H1 (cell line): ENCODE results near the gene SLC35G4. TPM values are rescaled to one million over a fixed set of nuclear protein-coding genes. Genes with fewer than 3 reads are reported as not detected.

ENCODE experiments used
- CTCF ChIA-PET: fragments of 300-600 bp; sonication (Branson Sonifier 250); formaldehyde crosslinking; loops from one replicate; lab custom pipeline; 2021; ENCODE audit not compliant: partially characterized antibody; lab: Charles Lee
- POLR2A ChIA-PET: fragments of 300-600 bp; sonication (Branson Sonifier 250); formaldehyde crosslinking; loops from one replicate; lab custom pipeline; 2021; ENCODE audit warnings: inconsistent platforms; ENCODE audit not compliant: partially characterized antibody; lab: Charles Lee
- DNase-seq, 2 experiments: peaks; one replicate each; pipeline versions ENCODE4 v3.0.0 to v3.0.0-alpha.2; 2010 to 2022; ENCODE audit warnings: low spot score in 2 of 2, low read depth in 1 of 2, mixed read lengths in 1 of 2
- FAIRE-seq: peaks from 2 replicates; lab custom pipeline; 2011; peaks lifted over from hg19 to GRCh38; lab: Jason Lieb, UNC
- H2AFZ ChIP-seq: 2 replicates; pipeline ENCODE4 v1.8.1; 2012; ENCODE audit warnings: low read length, inconsistent platforms
- H2AK5ac ChIP-seq: 2 replicates; pipeline ENCODE4 v1.6.1; 2013; ENCODE audit warnings: low read depth, low read length
- H2BK120ac ChIP-seq: replicated peaks from 2 replicates; pipeline ENCODE3; 2013; ENCODE audit warnings: low read depth, low read length, inconsistent platforms
- H2BK12ac ChIP-seq: 2 replicates; pipeline ENCODE4 v1.6.1; 2013; ENCODE audit warnings: low read depth, low read length
- H2BK15ac ChIP-seq: 2 replicates; pipeline ENCODE4 v1.6.1; 2013; ENCODE audit warnings: low read length
- H2BK20ac ChIP-seq: 2 replicates; pipeline ENCODE4 v1.6.1; 2013; ENCODE audit warnings: low read length
- H2BK5ac ChIP-seq: 2 replicates; pipeline ENCODE4 v1.6.1; 2013; ENCODE audit warnings: low read depth, low read length
- H3K14ac ChIP-seq: 2 replicates; pipeline ENCODE4 v1.6.1; 2013; ENCODE audit warnings: inconsistent platforms; ENCODE audit not compliant: insufficient read length
- H3K18ac ChIP-seq: 2 replicates; pipeline ENCODE4 v1.6.1; 2013; ENCODE audit warnings: low read length; ENCODE audit errors: extremely low read depth
- H3K23ac ChIP-seq: 2 replicates; pipeline ENCODE4 v1.6.1; 2013; ENCODE audit warnings: inconsistent platforms; ENCODE audit not compliant: insufficient read length
- H3K23me2 ChIP-seq: 2 replicates; pipeline ENCODE4 v1.6.1; 2013; ENCODE audit warnings: low read depth, low read length
- H3K27ac ChIP-seq: 2 replicates; pipeline ENCODE4 v1.6.1; 2011; ENCODE audit warnings: low read depth, low read length, inconsistent platforms
- H3K27me3 ChIP-seq, 4 experiments: replicated peaks in 1 of 4; 1 replicate in 1 of 4; 2 replicates in 3 of 4; pipeline versions ENCODE4 v1.6.1 to v1.8.1; 2011 to 2013; ENCODE audit warnings: low read length in 3 of 4, mild to moderate bottlenecking in 3 of 4, inconsistent platforms in 2 of 4, mixed read lengths in 2 of 4, moderate library complexity in 1 of 4; ENCODE audit not compliant: control insufficient read depth in 3 of 4, insufficient read depth in 3 of 4; ENCODE audit errors: extremely low read depth in 1 of 4
- H3K36me3 ChIP-seq, 4 experiments: 2 replicates each; pipeline versions ENCODE4 v1.6.1 to v1.8.1; 2011 to 2013; ENCODE audit warnings: mild to moderate bottlenecking in 4 of 4, low read length in 3 of 4, moderate library complexity in 2 of 4, control low read depth in 1 of 4, inconsistent platforms in 1 of 4; ENCODE audit not compliant: insufficient read depth in 4 of 4, control insufficient read depth in 2 of 4
- H3K4ac ChIP-seq: replicated peaks from 2 replicates; pipeline ENCODE3; 2013; ENCODE audit warnings: low read length, low read depth, mixed read lengths, inconsistent platforms; ENCODE audit not compliant: insufficient read length
- H3K4me1 ChIP-seq, 4 experiments: replicated peaks in 1 of 4; 1 replicate in 1 of 4; 2 replicates in 3 of 4; pipeline versions ENCODE4 v1.6.1 to v1.8.1; 2011 to 2013; ENCODE audit warnings: low read length in 3 of 4, inconsistent platforms in 2 of 4, mixed read lengths in 1 of 4; ENCODE audit not compliant: insufficient read depth in 4 of 4, control insufficient read depth in 3 of 4
- H3K4me2 ChIP-seq, 2 experiments: 2 replicates each; pipeline versions ENCODE4 v1.6.1 to v1.8.1; 2011 to 2013; ENCODE audit warnings: low read depth in 2 of 2, low read length in 2 of 2, control low read depth in 1 of 2, inconsistent platforms in 1 of 2, mild to moderate bottlenecking in 1 of 2; ENCODE audit not compliant: insufficient read depth in 1 of 2
- H3K4me3 ChIP-seq, 4 experiments: fragments of 200-600, 300-600 bp in 1 of 4; sonication (generic), shearing (Covaris generic), sonication (Bioruptor Twin) in 1 of 4; 2 replicates each; pipeline versions ENCODE4 v1.5.1 to v1.8.1; 2011 to 2016; ENCODE audit warnings: low read length in 4 of 4, low read depth in 3 of 4, control low read depth in 2 of 4, inconsistent platforms in 2 of 4, mild to moderate bottlenecking in 2 of 4, mixed read lengths in 1 of 4, moderate library complexity in 1 of 4; ENCODE audit not compliant: insufficient read depth in 2 of 4; ENCODE audit errors: extremely low read depth in 1 of 4
- H3K56ac ChIP-seq: replicated peaks from 2 replicates; pipeline ENCODE3; 2013; ENCODE audit warnings: low read depth, mild to moderate bottlenecking, mixed read lengths, low read length, inconsistent platforms; ENCODE audit not compliant: insufficient read length
- H3K79me1 ChIP-seq: 2 replicates; pipeline ENCODE4 v1.6.1; 2013; ENCODE audit warnings: low read depth, low read length, control low read depth
- H3K79me2 ChIP-seq, 2 experiments: 2 replicates each; pipeline versions ENCODE4 v1.6.1 to v1.8.1; 2012 to 2013; ENCODE audit warnings: low read length in 2 of 2, mild to moderate bottlenecking in 2 of 2, inconsistent platforms in 1 of 2; ENCODE audit not compliant: insufficient read depth in 2 of 2, control insufficient read depth in 1 of 2
- H3K9ac ChIP-seq, 4 experiments: replicated peaks in 1 of 4; 1 replicate in 1 of 4; 2 replicates in 3 of 4; pipeline versions ENCODE4 v1.6.1 to v1.8.1; 2011 to 2013; ENCODE audit warnings: low read depth in 3 of 4, low read length in 3 of 4, control low read depth in 2 of 4, mild to moderate bottlenecking in 2 of 4, moderate library complexity in 2 of 4, inconsistent platforms in 1 of 4; ENCODE audit errors: extremely low read depth in 1 of 4
- H3K9me3 ChIP-seq, 2 experiments: 2 replicates each; pipeline versions ENCODE4 v1.6.1 to v1.8.1; 2012 to 2013; ENCODE audit warnings: mild to moderate bottlenecking in 2 of 2, moderate library complexity in 2 of 2, control low read depth in 1 of 2, inconsistent platforms in 1 of 2, low read depth in 1 of 2, low read length in 1 of 2, mixed read lengths in 1 of 2; ENCODE audit not compliant: insufficient read depth in 2 of 2
- H4K20me1 ChIP-seq, 2 experiments: replicated peaks in 1 of 2; 2 replicates each; pipeline versions ENCODE3 to v1.8.1; 2011 to 2013; ENCODE audit warnings: inconsistent platforms in 2 of 2, low read length in 2 of 2, mild to moderate bottlenecking in 1 of 2; ENCODE audit not compliant: insufficient read depth in 2 of 2, control insufficient read depth in 1 of 2
- H4K5ac ChIP-seq: 2 replicates; pipeline ENCODE4 v1.6.1; 2013; ENCODE audit warnings: low read length, low read depth, mixed read lengths, inconsistent platforms; ENCODE audit not compliant: insufficient read length
- H4K8ac ChIP-seq: 2 replicates; pipeline ENCODE4 v1.8.0; 2013; ENCODE audit warnings: mild to moderate bottlenecking, moderate library complexity, low read length, inconsistent platforms; ENCODE audit not compliant: insufficient read depth; ENCODE audit errors: extremely low read depth
- H4K91ac ChIP-seq: replicated peaks from 2 replicates; pipeline ENCODE3; 2013; ENCODE audit warnings: low read length, mixed read lengths, inconsistent platforms; ENCODE audit not compliant: insufficient read length
- ATF2 ChIP-seq: IDR thresholded peaks from 2 replicates; pipeline ENCODE4 v1.6.1; 2012; ENCODE audit warnings: low read length, inconsistent platforms
- CHD1 ChIP-seq: IDR thresholded peaks from 2 replicates; pipeline ENCODE4 v1.6.1; 2012; ENCODE audit warnings: low read depth, low read length, improper control_type of control experiment
- CHD2 ChIP-seq: IDR thresholded peaks from 2 replicates; pipeline ENCODE4 v1.6.1; 2012; ENCODE audit warnings: low read length, improper control_type of control experiment
- CREB1 ChIP-seq: IDR thresholded peaks from 2 replicates; pipeline ENCODE4 v1.6.1; 2012; ENCODE audit warnings: inconsistent platforms
- CTCF ChIP-seq, 3 experiments: IDR thresholded peaks; 1 replicate in 2 of 3; 2 replicates in 1 of 3; pipeline versions ENCODE4 v1.5.1 to v1.6.1; 2011; ENCODE audit warnings: low read length in 3 of 3, mild to moderate bottlenecking in 3 of 3, inconsistent platforms in 2 of 3, low read depth in 1 of 3, moderate library complexity in 1 of 3; ENCODE audit not compliant: insufficient read depth in 1 of 3; ENCODE audit errors: control extremely low read depth in 1 of 3
- JUND ChIP-seq: IDR thresholded peaks from 2 replicates; pipeline ENCODE4 v1.6.1; 2011; ENCODE audit warnings: mild to moderate bottlenecking, improper control_type of control experiment, low read length
- MAX ChIP-seq: IDR thresholded peaks from 2 replicates; pipeline ENCODE4 v1.6.1; 2012; ENCODE audit warnings: inconsistent platforms
- RXRA ChIP-seq: IDR thresholded peaks from 2 replicates; pipeline ENCODE4 v1.6.1; 2011; ENCODE audit warnings: low read depth, mild to moderate bottlenecking, low read length, moderate library complexity; ENCODE audit not compliant: insufficient read depth
- YY1 ChIP-seq: IDR thresholded peaks from 2 replicates; pipeline ENCODE4 v1.6.1; 2011; ENCODE audit warnings: low read depth, mild to moderate bottlenecking, low read length
- ZNF274 ChIP-seq: IDR thresholded peaks from 2 replicates; pipeline ENCODE4 v1.7.0; 2012; ENCODE audit warnings: low read length, borderline replicate concordance; ENCODE audit errors: extremely low read depth
- WGBS, 2 experiments: shearing (Covaris generic) in 1 of 2; methylation state at CpG; one replicate each; pipeline versions ENCODE4 v1.1.6 to v1.1.7; 2013 to 2015; ENCODE audit warnings: low lambda C conversion rate in 2 of 2, mixed read lengths in 2 of 2, inconsistent platforms in 1 of 2, low coverage in 1 of 2, missing lambda C conversion rate in 1 of 2; ENCODE audit not compliant: insufficient replicate concordance in 2 of 2, insufficient coverage in 1 of 2, insufficient read length in 1 of 2; ENCODE audit errors: extremely low coverage in 1 of 2, missing lambda C conversion rate in 1 of 2; 5-methylcytosine and 5-hydroxymethylcytosine counted together
- polyA plus RNA-seq, 7 experiments: library from polyadenylated mRNA; depleted of rRNA in 3 of 7; stranded (reverse) in 5 of 7; unstranded in 2 of 7; fragments of >200 nt in 5 of 7; fragments of 200-250 nt in 2 of 7; gene quantifications; 1 replicate in 5 of 7; 2 replicates in 1 of 7; 4 replicates in 1 of 7; pipeline versions ENCODE4 v1.2.1 to v1.2.3, GENCODE V29; 2011 to 2013; ENCODE audit warnings: missing spikeins in 2 of 7, mixed read lengths in 2 of 7
- total RNA-seq: library from RNA; stranded (reverse); fragmentation: NEBNext Ultra II Directional; extraction: Animal tissue kit (Norgen Biotek cat#: 25700); gene quantifications from 2 replicates; pipeline ENCODE4 v1.2.1, GENCODE V29; 2021

The SLC35G4 gene
- total and polyA plus RNA-seq, 2 of the 8 experiments (the other 6 are each of a cell fraction or from before 2014, with no cell fraction given), result not detected

- no peak overlapping the region for H2BK15ac ChIP-seq
- H3K18ac ChIP-seq, result no peak overlapping the region
- no peaks in the 10 kb centered on the region for H3K9me3 ChIP-seq
- 88% methylated on average over 4 of the region's 4 CpGs; no CpG with 5 or more reads in 1 of the 2 experiments for WGBS, 2 experiments
- no peak overlapping the region for H3K27ac ChIP-seq
- no peak overlapping the region for H2BK5ac ChIP-seq
- no peak for DNase-seq
- no peaks in the 10 kb centered on the region for H3K79me2 ChIP-seq
- no peak overlapping the region for H2BK20ac ChIP-seq
- H3K23me2 ChIP-seq, result no peaks in the 10 kb centered on the region; the same call in 1 of the 2 replicates
- H4K20me1 ChIP-seq, result no peaks in the 10 kb centered on the region
- no peak overlapping the region for H2BK12ac ChIP-seq
- H3K56ac ChIP-seq, result no peak overlapping the region
- no peak for FAIRE-seq
- no peak overlapping the region for H3K4me3 ChIP-seq
- no peak overlapping the region for H2BK120ac ChIP-seq
- H3K79me1 ChIP-seq, result no peaks in the 10 kb centered on the region
- no peaks in the 10 kb centered on the region for H3K27me3 ChIP-seq
- no peaks in the 10 kb centered on the region for H3K4me1 ChIP-seq
- CTCF ChIA-PET, result interaction anchor here (0.6 to 3.6 kb wide), 6 partner anchors 8 to 251 kb away, joined by 4 to 20 read pairs (median 8); no protein-coding TSS in a partner anchor
- H3K4me2 ChIP-seq, result no peak overlapping the region
- H2AK5ac ChIP-seq, result no peak overlapping the region
- no peaks in the 10 kb centered on the region for H3K36me3 ChIP-seq
- POLR2A ChIA-PET, result interaction anchor here (0.6 kb wide), 1 partner anchor 320 kb away, joined by 3 read pairs; no protein-coding TSS in a partner anchor
- H4K8ac ChIP-seq, result no peak overlapping the region
- H4K91ac ChIP-seq, result no peak overlapping the region
- H4K5ac ChIP-seq, result no peak overlapping the region
- H3K23ac ChIP-seq, result no peak overlapping the region
- H3K14ac ChIP-seq, result no peak overlapping the region
- H3K4ac ChIP-seq, result no peak overlapping the region
- H3K9ac ChIP-seq, result no peak overlapping the region
- H2AFZ ChIP-seq, result no peak overlapping the region
- TF ChIP-seq CHD1 (no peak), CTCF (IDR thresholded peaks at IDR 0.05; ENCODE audit: control extremely low read depth in 1 of 3, insufficient read depth in 1 of 3, low read depth in 1 of 3, low read length in 3 of 3) (no peak), YY1 (no peak), JUND (no peak), CREB1 (no peak), RXRA (no peak), ZNF274 (no peak), MAX (no peak), CHD2 (no peak), ATF2 (no peak)
Observed at GRCh38 chr18:11561293-11561692, 48.1 kb upstream of the SLC35G4 start.
